ENCODE results near the gene GPR83. TPM values are rescaled to one million over a fixed set of nuclear protein-coding genes. Genes with fewer than 3 reads are reported as not detected.

GPR83 gene
- total and polyA plus RNA-seq, 10 of the 15 experiments (the other 5 are each of a cell fraction or from before 2014, with no cell fraction given): 0.03 to 0.19 (median 0.05) TPM; not detected in 7

DNA sequence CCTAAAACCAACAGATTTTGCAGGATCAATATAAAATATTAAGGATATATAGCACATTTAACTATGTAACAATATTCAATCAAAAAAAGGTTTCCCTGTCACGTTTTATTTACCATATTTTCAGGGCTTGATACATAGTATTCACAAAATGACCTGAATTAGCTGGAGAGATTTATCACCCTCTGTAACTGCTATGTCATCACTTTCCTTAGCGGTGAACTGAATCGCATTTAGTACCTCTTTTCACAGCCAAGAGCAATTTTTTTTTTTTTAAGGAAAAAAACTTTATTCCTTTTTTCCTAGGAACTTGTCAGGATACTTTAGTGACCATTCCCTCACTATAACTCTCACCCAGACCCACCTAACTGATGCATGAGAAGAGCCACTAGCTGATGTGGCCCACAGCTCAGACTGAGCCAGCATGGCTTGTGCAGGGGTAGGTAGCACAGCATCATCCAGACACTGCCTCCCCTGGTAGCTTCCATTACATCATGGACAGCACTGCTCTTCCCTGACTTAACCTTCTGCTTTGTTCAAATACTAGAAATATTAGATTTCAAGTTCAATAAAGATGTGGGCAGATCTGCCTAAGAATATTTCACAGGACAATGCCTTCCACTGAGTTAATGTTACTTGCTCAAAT is 17.0 kb upstream of the GPR83 start:
- no peak overlapping the region for H3K4me3 ChIP-seq
- no peak overlapping the region for H3K9ac ChIP-seq (ENCODE audit: control insufficient read depth, insufficient read depth, low read length)
- DNase-seq (ENCODE audit: low read depth, low spot score): no peak
- no peaks in the 10 kb centered on the region for H3K27me3 ChIP-seq (replicated peaks in 1 of 2; ENCODE audit: control insufficient read depth in 2 of 2, insufficient read depth in 2 of 2, low read length in 1 of 2)
- SMC1A ChIA-PET (ENCODE audit: uncharacterized antibody, unreplicated experiment): interaction anchor here (1.2 to 3.4 kb wide), 6 partner anchors 10 to 234 kb away, joined by 3 to 12 read pairs (median 4); no protein-coding TSS in a partner anchor
- TF ChIP-seq TBL1XR1 (IDR thresholded peaks at IDR 0.05; ENCODE audit: low read depth, low read length) (no peak), NFXL1 (IDR thresholded peaks at IDR 0.05; ENCODE audit: borderline replicate concordance) (no peak), BCL11A (IDR thresholded peaks at IDR 0.05; ENCODE audit: low read depth, low read length) (no peak), SIX5 (IDR thresholded peaks at IDR 0.05; ENCODE audit: low read depth, low read length, severe bottlenecking) (no peak), NBN (IDR thresholded peaks at IDR 0.05) (no peak), CBFB (IDR thresholded peaks at IDR 0.05; ENCODE audit: low read depth) (no peak), SMC3 (IDR thresholded peaks at IDR 0.05; ENCODE audit: borderline replicate concordance, low read length) (no peak), EZH2 (IDR thresholded peaks at IDR 0.05; ENCODE audit: borderline replicate concordance, control insufficient read depth, low read depth, low read length) (no peak)
- TF ChIP-seq, protein P1, sequence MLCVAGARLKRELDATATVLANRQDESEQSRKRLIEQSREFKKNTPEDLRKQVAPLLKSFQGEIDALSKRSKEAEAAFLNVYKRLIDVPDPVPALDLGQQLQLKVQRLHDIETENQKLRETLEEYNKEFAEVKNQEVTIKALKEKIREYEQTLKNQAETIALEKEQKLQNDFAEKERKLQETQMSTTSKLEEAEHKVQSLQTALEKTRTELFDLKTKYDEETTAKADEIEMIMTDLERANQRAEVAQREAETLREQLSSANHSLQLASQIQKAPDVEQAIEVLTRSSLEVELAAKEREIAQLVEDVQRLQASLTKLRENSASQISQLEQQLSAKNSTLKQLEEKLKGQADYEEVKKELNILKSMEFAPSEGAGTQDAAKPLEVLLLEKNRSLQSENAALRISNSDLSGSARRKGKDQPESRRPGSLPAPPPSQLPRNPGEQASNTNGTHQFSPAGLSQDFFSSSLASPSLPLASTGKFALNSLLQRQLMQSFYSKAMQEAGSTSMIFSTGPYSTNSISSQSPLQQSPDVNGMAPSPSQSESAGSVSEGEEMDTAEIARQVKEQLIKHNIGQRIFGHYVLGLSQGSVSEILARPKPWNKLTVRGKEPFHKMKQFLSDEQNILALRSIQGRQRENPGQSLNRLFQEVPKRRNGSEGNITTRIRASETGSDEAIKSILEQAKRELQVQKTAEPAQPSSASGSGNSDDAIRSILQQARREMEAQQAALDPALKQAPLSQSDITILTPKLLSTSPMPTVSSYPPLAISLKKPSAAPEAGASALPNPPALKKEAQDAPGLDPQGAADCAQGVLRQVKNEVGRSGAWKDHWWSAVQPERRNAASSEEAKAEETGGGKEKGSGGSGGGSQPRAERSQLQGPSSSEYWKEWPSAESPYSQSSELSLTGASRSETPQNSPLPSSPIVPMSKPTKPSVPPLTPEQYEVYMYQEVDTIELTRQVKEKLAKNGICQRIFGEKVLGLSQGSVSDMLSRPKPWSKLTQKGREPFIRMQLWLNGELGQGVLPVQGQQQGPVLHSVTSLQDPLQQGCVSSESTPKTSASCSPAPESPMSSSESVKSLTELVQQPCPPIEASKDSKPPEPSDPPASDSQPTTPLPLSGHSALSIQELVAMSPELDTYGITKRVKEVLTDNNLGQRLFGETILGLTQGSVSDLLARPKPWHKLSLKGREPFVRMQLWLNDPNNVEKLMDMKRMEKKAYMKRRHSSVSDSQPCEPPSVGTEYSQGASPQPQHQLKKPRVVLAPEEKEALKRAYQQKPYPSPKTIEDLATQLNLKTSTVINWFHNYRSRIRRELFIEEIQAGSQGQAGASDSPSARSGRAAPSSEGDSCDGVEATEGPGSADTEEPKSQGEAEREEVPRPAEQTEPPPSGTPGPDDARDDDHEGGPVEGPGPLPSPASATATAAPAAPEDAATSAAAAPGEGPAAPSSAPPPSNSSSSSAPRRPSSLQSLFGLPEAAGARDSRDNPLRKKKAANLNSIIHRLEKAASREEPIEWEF (IDR thresholded peaks at IDR 0.05; ENCODE audit: insufficient replicate concordance, low read depth, low read length): no peak
- peaks cover 4 to 6% of the 10 kb centered on the region in 2 experiments for H3K36me3 ChIP-seq (ENCODE audit: control insufficient read depth in 2 of 2, insufficient read depth in 2 of 2, low read length in 1 of 2)
- no TSS peak for BruUV-seq (replicated peaks)
- H3K4me1 ChIP-seq (ENCODE audit: control insufficient read depth, insufficient read depth, low read length): no peaks in the 10 kb centered on the region
- H3K27ac ChIP-seq (ENCODE audit: control insufficient read depth, insufficient read depth): no peak overlapping the region
- WGBS (ENCODE audit: insufficient coverage, insufficient replicate concordance, low lambda C conversion rate, missing lambda C conversion rate): 98% methylated on average over 3 of the region's 3 CpGs
- intact Hi-C loops (cut with micrococcal nuclease; ENCODE audit: unreplicated experiment) (loop anchor here (5.0 to 10.0 kb wide), 2 partner anchors 236 to 523 kb away; no protein-coding TSS in a partner anchor), in situ Hi-C loops (cut with MboI) (loop anchor here (10.0 kb wide), 1 partner anchor 243 kb away; no protein-coding TSS in a partner anchor)
- no peak for FAIRE-seq
- H3K4me2 ChIP-seq (ENCODE audit: control insufficient read depth, insufficient read depth): no peak overlapping the region
- ATAC-seq: 0 out of 3 replicates have a peak, but pooled peaks have one; percentile 45
- H3K9me3 ChIP-seq (replicated peaks; ENCODE audit: control insufficient read depth, insufficient read depth, low read length): no peaks in the 10 kb centered on the region
- POLR2A ChIA-PET: interaction anchor here (0.7 to 1.1 kb wide), 2 partner anchors 16 to 94 kb away, joined by 3 read pairs; partner anchors contain the start of gene C11orf97
- no peaks in the 10 kb centered on the region for H3K79me2 ChIP-seq (ENCODE audit: control insufficient read depth, insufficient read depth, low read length)
- CTCF ChIA-PET: interaction anchor here (0.9 to 3.1 kb wide), 8 partner anchors 8 to 523 kb away, joined by 3 to 13 read pairs (median 5); no protein-coding TSS in a partner anchor
- H2AFZ ChIP-seq (ENCODE audit: control insufficient read depth, low read depth, low read length): no peak overlapping the region
- no peaks in the 10 kb centered on the region for H4K20me1 ChIP-seq (ENCODE audit: control insufficient read depth, insufficient read depth)
- RAD21 ChIA-PET (ENCODE audit: unreplicated experiment): interaction anchor here (0.7 to 2.1 kb wide), 4 partner anchors 56 to 523 kb away, joined by 3 to 5 read pairs (median 4); no protein-coding TSS in a partner anchor
